GM21529 (cell line): ENCODE data around the gene TH.
"Not testable (repeated sequence)": the region's sequence is repeated elsewhere in the genome, so short reads cannot be mapped to it uniquely, and the experiment has no call there.

Experiments
- ATAC-seq: cut with Tn5 transposase; IDR thresholded peaks from one replicate; pipeline ENCODE4 v1.9.1; 2021; ENCODE audit not compliant: unreplicated experiment

TH gene

GRCh38 chr11:2196970-2197770 is 25.6 kb upstream of the TH start:
- no peak for ATAC-seq

- ATAC-seq: no peak
Observed at GRCh38 chr11:2195756-2196088, 24.1 kb upstream of the TH start.

- no peak for ATAC-seq
Observed at GRCh38 chr11:2194877-2195755, 23.5 kb upstream of the TH start.

GRCh38 chr11:2193888-2194595 is 22.4 kb upstream of the TH start:
- not testable (repeated sequence) for ATAC-seq

GRCh38 chr11:2193099-2193887 is 21.7 kb upstream of the TH start:
- ATAC-seq: no peak

- ATAC-seq: no peak
Observed at GRCh38 chr11:2192435-2192834, 20.8 kb upstream of the TH start.

- no peak for ATAC-seq
Observed at GRCh38 chr11:2191883-2192282, 20.3 kb upstream of the TH start.

GRCh38 chr11:2190657-2191471 is 19.2 kb upstream of the TH start:
- no peak for ATAC-seq

- ATAC-seq: no peak
Observed at GRCh38 chr11:2189938-2190656, 18.5 kb upstream of the TH start.

GRCh38 chr11:2188745-2189144 is 17.1 kb upstream of the TH start:
- no peak for ATAC-seq

GRCh38 chr11:2187280-2187707 is 15.7 kb upstream of the TH start:
- ATAC-seq: no peak

GRCh38 chr11:2186669-2187279 is 15.2 kb upstream of the TH start:
- ATAC-seq: no peak

- ATAC-seq: no peak
Observed at GRCh38 chr11:2185324-2186085, 13.9 kb upstream of the TH start.

GRCh38 chr11:2182692-2183474 is 11.3 kb upstream of the TH start:
- no peak for ATAC-seq

GRCh38 chr11:2182075-2182474 is 10.5 kb upstream of the TH start:
- ATAC-seq: no peak

GRCh38 chr11:2180789-2181370 is 9.3 kb upstream of the TH start:
- no peak for ATAC-seq

GRCh38 chr11:2180347-2180746 is 8.7 kb upstream of the TH start:
- ATAC-seq: no peak
